ENCODE data around the gene ASTN1.

DNA sequence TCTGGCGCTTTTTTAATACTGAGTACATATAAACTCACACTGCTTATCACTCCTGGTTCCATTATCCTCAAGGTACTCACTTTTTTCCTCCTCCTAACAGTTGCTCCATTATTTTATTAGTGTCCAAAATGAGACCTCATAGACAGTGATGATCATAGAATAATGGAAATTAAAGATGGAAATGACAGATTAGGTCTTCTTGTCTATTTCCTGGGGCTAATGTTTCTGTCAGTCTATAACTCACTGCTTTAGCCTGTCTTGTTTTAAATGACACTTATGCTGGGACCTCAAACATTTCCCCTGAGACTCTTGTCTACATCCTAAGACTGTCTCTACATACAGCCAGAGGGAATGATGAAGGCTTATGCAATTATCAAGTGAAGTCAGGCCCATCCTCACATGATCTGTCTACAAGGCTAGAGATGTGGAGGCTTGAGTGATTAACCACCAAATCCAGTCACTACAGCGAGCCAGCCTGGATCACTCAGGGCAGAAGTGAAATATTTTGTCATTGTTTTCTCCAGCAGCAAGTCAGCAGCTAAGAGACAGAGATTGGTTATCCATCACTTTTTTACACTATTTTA, 152.1 kb downstream of the ASTN1 start:
- TF ChIP-seq, protein P1, sequence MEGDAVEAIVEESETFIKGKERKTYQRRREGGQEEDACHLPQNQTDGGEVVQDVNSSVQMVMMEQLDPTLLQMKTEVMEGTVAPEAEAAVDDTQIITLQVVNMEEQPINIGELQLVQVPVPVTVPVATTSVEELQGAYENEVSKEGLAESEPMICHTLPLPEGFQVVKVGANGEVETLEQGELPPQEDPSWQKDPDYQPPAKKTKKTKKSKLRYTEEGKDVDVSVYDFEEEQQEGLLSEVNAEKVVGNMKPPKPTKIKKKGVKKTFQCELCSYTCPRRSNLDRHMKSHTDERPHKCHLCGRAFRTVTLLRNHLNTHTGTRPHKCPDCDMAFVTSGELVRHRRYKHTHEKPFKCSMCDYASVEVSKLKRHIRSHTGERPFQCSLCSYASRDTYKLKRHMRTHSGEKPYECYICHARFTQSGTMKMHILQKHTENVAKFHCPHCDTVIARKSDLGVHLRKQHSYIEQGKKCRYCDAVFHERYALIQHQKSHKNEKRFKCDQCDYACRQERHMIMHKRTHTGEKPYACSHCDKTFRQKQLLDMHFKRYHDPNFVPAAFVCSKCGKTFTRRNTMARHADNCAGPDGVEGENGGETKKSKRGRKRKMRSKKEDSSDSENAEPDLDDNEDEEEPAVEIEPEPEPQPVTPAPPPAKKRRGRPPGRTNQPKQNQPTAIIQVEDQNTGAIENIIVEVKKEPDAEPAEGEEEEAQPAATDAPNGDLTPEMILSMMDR (IDR thresholded peaks at IDR 0.05) = no peak
- TF ChIP-seq, protein P2, sequence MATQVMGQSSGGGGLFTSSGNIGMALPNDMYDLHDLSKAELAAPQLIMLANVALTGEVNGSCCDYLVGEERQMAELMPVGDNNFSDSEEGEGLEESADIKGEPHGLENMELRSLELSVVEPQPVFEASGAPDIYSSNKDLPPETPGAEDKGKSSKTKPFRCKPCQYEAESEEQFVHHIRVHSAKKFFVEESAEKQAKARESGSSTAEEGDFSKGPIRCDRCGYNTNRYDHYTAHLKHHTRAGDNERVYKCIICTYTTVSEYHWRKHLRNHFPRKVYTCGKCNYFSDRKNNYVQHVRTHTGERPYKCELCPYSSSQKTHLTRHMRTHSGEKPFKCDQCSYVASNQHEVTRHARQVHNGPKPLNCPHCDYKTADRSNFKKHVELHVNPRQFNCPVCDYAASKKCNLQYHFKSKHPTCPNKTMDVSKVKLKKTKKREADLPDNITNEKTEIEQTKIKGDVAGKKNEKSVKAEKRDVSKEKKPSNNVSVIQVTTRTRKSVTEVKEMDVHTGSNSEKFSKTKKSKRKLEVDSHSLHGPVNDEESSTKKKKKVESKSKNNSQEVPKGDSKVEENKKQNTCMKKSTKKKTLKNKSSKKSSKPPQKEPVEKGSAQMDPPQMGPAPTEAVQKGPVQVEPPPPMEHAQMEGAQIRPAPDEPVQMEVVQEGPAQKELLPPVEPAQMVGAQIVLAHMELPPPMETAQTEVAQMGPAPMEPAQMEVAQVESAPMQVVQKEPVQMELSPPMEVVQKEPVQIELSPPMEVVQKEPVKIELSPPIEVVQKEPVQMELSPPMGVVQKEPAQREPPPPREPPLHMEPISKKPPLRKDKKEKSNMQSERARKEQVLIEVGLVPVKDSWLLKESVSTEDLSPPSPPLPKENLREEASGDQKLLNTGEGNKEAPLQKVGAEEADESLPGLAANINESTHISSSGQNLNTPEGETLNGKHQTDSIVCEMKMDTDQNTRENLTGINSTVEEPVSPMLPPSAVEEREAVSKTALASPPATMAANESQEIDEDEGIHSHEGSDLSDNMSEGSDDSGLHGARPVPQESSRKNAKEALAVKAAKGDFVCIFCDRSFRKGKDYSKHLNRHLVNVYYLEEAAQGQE (IDR thresholded peaks at IDR 0.05; ENCODE audit: insufficient read depth in 1 of 2, low read depth in 2 of 2, low read length in 1 of 2) = no peak

Measured in Panc1 (cell line).